Chondrocyte (in vitro differentiated cells): Measurements from ENCODE around the gene FEM1B. TPM values are rescaled to one million over a fixed set of nuclear protein-coding genes. Genes with fewer than 3 reads are reported as not detected.
A peak's percentile ranks its signal among the peaks of the same experiment; 100 is the strongest.

Experiments
- DNase-seq: peaks from one replicate; pipeline ENCODE4 v3.0.0; 2021; ENCODE audit warnings: mixed read lengths, low spot score
- H3K27ac Mint-ChIP-seq: one replicate; pipeline ENCODE4 v1.8.0; 2021; ENCODE audit warnings: mild to moderate bottlenecking, moderate library complexity, mixed read lengths; ENCODE audit not compliant: unreplicated experiment
- H3K27me3 Mint-ChIP-seq: 2 replicates; pipeline ENCODE4 v1.8.0; 2021; ENCODE audit warnings: low read depth, mixed read lengths
- H3K36me3 Mint-ChIP-seq: 2 replicates; pipeline ENCODE4 v1.8.0; 2021; ENCODE audit warnings: low read depth, mixed read lengths
- H3K4me1 Mint-ChIP-seq: 2 replicates; pipeline ENCODE4 v1.8.0; 2021; ENCODE audit warnings: low read depth, mild to moderate bottlenecking, mixed read lengths
- H3K4me3 Mint-ChIP-seq: one replicate; pipeline ENCODE4 v1.8.0; 2021; ENCODE audit warnings: mild to moderate bottlenecking, moderate library complexity, mixed read lengths; ENCODE audit not compliant: unreplicated experiment
- H3K9me3 Mint-ChIP-seq: 2 replicates; pipeline ENCODE4 v1.8.0; 2021; ENCODE audit warnings: low read depth, mixed read lengths
- total RNA-seq: library from RNA; stranded (reverse); gene quantifications from 3 replicates; pipeline ENCODE4 v1.2.1, GENCODE V29; 2021
- TF ChIP-seq, protein P1 (sequence below): fragments of 200-600 bp; sonication (generic); IDR thresholded peaks from 2 replicates; pipeline ENCODE4 v1.5.0; 2021; ENCODE audit warnings: antibody characterized with exemption, mild to moderate bottlenecking, moderate library complexity

FEM1B gene
- total RNA-seq, 1 donor from 2014 or later: 52.7 TPM

DNA sequence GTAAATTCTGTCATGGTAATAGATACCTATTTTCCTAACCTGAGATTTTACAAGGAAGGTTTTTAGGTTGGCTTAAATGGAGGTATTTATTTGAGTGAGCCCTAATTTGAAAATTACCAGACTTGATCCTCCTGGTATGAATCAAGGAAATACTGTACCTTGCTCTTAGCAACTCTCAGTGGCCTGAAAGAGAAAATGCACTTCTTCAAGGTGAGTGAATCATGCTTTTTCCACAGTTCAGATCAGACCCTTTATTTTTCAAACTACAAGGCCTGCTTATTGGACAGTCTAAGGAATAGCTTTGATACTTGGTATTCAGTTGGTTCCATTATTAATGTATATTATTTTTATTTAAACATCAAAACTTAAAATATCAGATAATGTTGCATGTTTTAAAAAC, 15.4 kb downstream of the FEM1B start:
- Mint-ChIP-seq H3K27me3 (no peaks in the 10 kb centered on the region), H3K4me3 (no peak overlapping the region), H3K36me3 (peaks cover 43% of the 10 kb centered on the region), H3K9me3 (no peaks in the 10 kb centered on the region), H3K4me1 (peaks cover 62% of the 10 kb centered on the region), H3K27ac (peak overlapping the region; percentile 53)
- TF ChIP-seq, protein P1, sequence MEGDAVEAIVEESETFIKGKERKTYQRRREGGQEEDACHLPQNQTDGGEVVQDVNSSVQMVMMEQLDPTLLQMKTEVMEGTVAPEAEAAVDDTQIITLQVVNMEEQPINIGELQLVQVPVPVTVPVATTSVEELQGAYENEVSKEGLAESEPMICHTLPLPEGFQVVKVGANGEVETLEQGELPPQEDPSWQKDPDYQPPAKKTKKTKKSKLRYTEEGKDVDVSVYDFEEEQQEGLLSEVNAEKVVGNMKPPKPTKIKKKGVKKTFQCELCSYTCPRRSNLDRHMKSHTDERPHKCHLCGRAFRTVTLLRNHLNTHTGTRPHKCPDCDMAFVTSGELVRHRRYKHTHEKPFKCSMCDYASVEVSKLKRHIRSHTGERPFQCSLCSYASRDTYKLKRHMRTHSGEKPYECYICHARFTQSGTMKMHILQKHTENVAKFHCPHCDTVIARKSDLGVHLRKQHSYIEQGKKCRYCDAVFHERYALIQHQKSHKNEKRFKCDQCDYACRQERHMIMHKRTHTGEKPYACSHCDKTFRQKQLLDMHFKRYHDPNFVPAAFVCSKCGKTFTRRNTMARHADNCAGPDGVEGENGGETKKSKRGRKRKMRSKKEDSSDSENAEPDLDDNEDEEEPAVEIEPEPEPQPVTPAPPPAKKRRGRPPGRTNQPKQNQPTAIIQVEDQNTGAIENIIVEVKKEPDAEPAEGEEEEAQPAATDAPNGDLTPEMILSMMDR: no peak
- no peak for DNase-seq

DNA sequence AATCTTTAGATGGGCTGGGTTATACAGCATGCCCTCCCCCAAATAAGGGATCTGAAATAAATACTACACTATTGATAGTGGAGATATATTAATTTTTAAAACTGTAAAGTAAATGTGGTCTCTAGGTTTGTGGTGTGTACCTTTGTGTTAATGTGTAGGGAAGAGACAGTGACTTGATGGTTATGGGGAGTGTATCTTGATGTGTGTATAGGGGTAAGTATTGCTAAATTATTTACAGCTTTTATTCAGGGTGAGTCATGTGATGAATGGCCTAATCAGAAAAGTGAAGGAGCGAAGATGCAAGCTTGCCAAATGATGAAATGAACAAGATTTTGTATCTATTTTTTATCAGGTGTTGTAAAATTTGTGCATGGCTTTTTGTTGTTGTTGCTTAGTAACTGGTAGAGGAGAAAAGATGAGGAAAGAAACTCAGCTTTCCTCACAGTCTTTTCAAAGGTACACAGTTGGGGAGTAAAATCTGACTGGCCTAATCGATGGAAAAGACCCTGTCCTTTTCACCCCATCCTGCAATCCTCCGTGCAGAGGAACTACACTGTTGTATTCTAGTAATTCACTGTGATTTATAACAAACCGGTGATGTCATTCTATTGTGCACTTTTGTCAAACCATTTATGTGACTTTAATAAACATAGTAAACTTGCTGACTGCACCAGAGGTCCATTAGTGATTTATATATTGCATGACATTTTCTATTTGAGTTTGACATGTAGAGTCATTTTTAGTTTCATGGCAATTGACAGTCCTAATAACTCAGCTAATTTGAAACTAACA, 17.7 kb downstream of the FEM1B start:
- no peak for DNase-seq
- Mint-ChIP-seq H3K36me3 (peaks cover 42% of the 10 kb centered on the region), H3K4me3 (no peak overlapping the region), H3K9me3 (no peaks in the 10 kb centered on the region), H3K4me1 (peaks cover 49% of the 10 kb centered on the region), H3K27me3 (no peaks in the 10 kb centered on the region), H3K27ac (peak overlapping the region; percentile 75)
- TF ChIP-seq, protein P1: no peak

DNA sequence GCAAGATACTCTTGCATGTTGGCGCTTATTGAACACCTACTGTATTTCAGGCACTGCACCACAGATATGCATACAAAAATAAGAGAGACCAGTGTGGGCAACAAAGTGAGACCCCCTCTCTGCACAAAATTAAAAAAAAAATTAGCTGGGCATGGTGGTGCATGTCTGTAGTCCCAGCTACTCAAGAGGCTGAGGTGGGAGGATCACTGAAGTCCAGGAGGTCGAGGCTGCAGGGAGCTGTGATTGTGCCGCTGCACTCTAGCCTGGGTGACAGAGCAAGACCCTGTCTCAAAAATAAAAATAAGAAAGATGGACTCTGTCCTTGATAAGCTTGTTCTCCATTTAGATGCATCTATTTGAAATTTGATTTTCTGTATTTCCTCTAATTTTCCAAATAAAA, 20.8 kb downstream of the FEM1B start:
- H3K36me3 Mint-ChIP-seq: peaks cover 46% of the 10 kb centered on the region
- H3K27me3 Mint-ChIP-seq: no peaks in the 10 kb centered on the region
- TF ChIP-seq, protein P1: no peak
- no peak for DNase-seq
- H3K4me1 Mint-ChIP-seq: peaks cover 39% of the 10 kb centered on the region
- H3K4me3 Mint-ChIP-seq: no peak overlapping the region
- H3K9me3 Mint-ChIP-seq: no peaks in the 10 kb centered on the region
- H3K27ac Mint-ChIP-seq: peak overlapping the region; percentile 77

DNA sequence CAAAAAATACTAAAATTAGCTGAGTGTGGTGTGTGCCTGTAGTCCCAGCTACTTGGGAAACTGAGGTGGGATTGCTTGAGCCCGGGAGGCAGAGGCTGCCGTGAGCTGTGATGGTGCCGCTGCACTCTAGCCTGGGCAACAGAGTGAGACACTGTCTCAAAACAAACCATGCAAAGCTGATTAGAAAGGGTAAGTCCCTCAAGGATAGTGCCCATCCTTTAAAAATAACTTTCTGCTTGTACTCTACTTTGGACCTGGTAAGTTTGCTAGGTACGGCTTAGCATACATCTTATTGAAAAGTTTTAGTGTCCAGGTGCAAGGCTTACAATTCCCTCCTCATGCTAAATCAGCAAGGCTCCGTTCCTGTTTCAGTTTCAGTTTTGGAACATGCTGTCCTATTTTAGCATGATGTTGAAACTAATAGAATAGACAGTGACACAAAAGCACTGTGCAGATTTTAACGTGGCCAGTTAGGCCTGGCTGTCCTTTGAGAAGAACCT, 21.4 kb downstream of the FEM1B start:
- DNase-seq: no peak
- Mint-ChIP-seq H3K4me3 (no peak overlapping the region), H3K36me3 (peaks cover 42% of the 10 kb centered on the region), H3K4me1 (peaks cover 38% of the 10 kb centered on the region), H3K9me3 (no peaks in the 10 kb centered on the region), H3K27me3 (no peaks in the 10 kb centered on the region), H3K27ac (peak overlapping the region; percentile 77)
- TF ChIP-seq, protein P1: no peak

DNA sequence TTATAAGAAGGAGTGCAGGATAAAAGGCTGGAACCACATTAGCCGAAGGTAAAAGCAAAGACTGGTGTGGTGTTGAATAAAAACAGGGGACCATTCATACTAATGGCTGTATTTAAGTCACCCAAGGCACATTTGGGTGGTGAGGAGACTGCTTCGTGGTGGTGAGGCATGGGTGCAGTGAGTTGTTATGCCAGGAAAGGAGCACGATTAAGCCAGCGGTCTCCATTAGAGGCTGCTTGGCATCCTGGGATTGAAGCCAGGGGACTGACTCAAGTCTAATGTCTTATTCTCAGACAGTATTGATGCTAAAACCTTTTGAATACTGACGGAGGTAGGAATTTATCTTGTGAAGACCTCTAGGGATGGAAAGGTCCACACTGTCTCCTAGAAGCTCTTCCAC, 21.9 kb downstream of the FEM1B start:
- H3K4me3 Mint-ChIP-seq: no peak overlapping the region
- H3K9me3 Mint-ChIP-seq: no peaks in the 10 kb centered on the region
- no peak for DNase-seq
- H3K27me3 Mint-ChIP-seq: no peaks in the 10 kb centered on the region
- TF ChIP-seq, protein P1: no peak
- H3K36me3 Mint-ChIP-seq: peaks cover 45% of the 10 kb centered on the region
- H3K4me1 Mint-ChIP-seq: peaks cover 39% of the 10 kb centered on the region
- peak overlapping the region; percentile 77 for H3K27ac Mint-ChIP-seq
